GM11168 (cell line): Measurements from ENCODE around the gene CCDC82.

ENCODE experiments used
- in situ Hi-C: fragments of 300-500 bp; cut with MboI; formaldehyde crosslinking; loops from one replicate; pipeline ENCODE4 v1.12.0; 2022; ENCODE audit warnings: low sequenced_read_pairs; ENCODE audit not compliant: unreplicated experiment

Gene CCDC82

GRCh38 chr11:96367342-96367741 lies 22.4 kb downstream of the CCDC82 start:
- in situ Hi-C loops: no loop called here

- in situ Hi-C loops: no loop called here
These were observed 23.7 kb downstream of the CCDC82 start for GRCh38 chr11:96366024-96366423.

DNA sequence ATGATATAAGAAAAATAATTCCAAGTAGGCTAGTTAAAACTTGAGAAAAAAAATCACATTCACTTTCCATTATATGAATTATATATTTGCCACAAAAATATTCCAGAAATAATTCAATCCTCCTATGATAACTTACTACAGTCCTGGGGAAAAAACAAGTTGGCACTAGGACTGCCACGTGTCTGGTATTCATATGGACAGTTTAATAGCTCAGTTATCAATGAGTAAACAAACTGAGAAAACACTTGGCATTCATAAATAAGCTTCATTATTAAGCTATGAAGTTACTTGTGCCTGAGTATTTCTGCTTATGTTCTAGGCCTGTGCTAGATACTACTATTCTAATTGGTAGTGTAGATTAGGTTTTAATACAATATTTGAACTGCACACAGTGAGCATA lies 24.2 kb downstream of the CCDC82 start:
- in situ Hi-C loops: no loop called here

GRCh38 chr11:96361778-96362177 lies 27.9 kb downstream of the CCDC82 start:
- in situ Hi-C loops: no loop called here

DNA sequence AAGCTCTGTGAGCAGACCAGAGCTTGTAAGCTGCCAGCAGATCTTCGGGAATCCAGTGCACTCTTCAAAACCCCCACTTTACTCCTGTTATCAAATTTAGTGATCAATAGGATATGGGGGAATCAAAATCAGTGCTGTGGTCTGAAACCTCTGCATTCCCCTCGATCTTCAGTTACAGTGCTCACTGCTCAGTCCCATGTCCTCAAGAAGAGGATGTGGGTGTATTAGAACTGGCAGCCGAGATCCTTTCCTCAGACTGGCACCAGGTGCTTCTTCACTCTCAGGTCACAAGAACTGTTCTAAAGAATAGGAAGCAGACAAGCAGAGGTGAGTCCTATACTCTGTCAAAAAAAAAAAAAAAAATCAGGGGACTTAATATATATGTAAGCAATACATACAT lies 31.4 kb downstream of the CCDC82 start:
- in situ Hi-C loops: no loop called here

- in situ Hi-C loops: no loop called here
These were observed 31.9 kb downstream of the CCDC82 start for GRCh38 chr11:96357794-96358193.

GRCh38 chr11:96356848-96357247 lies 32.9 kb downstream of the CCDC82 start:
- in situ Hi-C loops: no loop called here

DNA sequence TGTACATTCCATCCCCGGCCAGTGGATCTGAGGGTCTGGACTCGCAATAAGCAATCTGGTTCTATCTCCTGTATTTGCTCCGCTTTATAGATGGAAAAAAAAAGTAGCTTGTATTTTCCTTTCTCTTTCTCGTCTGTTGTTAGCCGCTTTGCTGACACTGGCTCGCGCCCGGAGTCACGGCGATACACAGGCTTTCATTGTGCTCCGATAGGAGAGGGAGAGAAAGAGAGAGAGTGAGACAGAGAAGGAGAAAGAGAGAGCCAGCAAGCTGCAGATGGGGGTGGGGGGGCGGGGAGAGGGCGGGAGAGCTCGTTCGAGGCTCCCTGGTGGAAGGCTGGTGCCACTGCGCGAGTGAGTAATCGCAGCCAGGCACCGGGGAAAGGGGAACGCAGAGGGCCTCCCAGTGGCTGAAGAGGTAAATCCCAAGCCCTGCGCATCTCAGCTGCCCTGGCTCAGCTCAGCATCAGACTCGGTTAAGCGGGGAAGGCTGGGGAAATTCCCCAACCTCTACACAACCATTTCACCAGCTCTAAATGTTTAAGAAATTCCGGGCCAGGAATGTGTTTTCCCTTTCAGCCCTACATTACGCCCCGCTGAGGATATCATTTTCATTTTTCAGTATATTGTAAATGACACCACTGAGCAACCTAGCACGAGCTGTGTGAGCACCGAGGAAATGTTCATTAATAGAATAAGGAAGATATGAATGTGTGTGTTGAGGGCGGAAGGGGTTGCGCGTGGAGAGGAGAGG lies 46.6 kb downstream of the CCDC82 start, which contains the start of gene MAML2:
MAML2 (minus strand) TSS at position 235 of the 751 bp plus-strand sequence. CDS start 1,300 bp downstream, outside the sequence.
- in situ Hi-C loops: loop anchor here (10.0 kb wide), 1 partner anchor 288 kb away; no protein-coding TSS in a partner anchor

DNA sequence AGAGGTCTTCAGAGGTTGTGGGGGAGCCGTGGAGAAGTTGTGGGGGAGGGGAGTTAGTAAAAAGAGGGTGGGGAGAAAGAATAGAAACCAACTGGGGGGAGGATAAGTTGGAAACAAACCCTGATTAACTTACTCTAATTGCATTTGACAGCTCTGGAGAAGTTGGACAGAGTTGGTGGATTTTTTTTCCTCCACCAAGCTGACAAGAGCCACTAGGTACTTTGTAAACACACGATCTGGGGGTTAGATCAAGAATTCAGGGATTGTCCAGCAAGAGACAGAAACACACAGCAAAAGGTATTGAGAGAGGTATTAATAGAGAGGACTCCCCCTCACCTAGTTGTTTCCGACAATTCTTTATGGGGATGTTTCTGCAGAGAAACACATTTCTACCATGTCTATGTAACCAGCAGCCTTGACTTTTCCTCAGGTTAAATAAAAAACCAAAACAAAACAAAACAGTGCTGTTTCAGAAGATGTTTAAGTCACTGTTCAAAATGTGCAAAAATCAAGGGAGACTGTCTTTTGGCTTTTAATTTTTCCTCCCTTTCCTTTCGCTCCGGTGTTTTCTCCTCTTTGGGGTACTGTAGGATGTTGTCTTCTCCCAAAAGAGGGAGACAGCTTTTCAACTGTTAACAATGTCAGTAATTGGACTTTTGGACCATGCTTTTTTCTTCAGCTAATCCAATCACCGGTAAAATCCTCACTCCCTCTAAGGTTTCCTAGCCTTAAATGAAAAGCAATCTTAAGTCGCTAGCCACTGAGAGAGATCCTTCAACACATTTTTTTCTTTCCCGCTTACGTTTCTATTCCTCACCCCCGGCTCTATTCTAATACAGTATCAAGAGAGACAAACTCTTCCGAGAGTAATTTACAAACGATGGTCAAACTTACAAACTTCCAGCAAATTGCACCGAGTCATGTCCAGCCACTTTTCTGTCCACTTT lies 47.4 kb downstream of the CCDC82 start:
- in situ Hi-C loops: loop anchor here (10.0 kb wide), 1 partner anchor 287 kb away; no protein-coding TSS in a partner anchor

- in situ Hi-C loops: loop anchor here (10.0 kb wide), 1 partner anchor 287 kb away; no protein-coding TSS in a partner anchor
These were observed 48.3 kb downstream of the CCDC82 start for GRCh38 chr11:96341211-96342013.

DNA sequence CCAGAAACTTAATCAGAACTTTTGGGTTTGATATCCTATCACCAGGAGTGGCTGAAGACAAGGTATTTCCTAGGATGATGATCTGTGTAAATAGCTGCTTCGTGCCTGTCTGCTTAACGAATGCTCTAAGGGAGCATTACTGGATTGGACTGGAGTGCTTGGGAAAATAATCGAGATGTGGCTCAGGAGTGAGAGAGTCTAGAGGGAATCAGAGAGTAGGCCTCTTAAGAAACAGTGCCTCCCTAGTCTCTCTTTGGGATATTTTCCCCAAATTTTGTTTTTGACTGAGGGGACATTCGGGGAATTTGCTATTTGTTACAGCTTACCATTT lies 49.2 kb downstream of the CCDC82 start:
- in situ Hi-C loops: loop anchor here (10.0 kb wide), 1 partner anchor 286 kb away; no protein-coding TSS in a partner anchor

- in situ Hi-C loops: loop anchor here (10.0 kb wide), 1 partner anchor 285 kb away; no protein-coding TSS in a partner anchor
These were observed 49.8 kb downstream of the CCDC82 start for GRCh38 chr11:96339706-96340554.

DNA sequence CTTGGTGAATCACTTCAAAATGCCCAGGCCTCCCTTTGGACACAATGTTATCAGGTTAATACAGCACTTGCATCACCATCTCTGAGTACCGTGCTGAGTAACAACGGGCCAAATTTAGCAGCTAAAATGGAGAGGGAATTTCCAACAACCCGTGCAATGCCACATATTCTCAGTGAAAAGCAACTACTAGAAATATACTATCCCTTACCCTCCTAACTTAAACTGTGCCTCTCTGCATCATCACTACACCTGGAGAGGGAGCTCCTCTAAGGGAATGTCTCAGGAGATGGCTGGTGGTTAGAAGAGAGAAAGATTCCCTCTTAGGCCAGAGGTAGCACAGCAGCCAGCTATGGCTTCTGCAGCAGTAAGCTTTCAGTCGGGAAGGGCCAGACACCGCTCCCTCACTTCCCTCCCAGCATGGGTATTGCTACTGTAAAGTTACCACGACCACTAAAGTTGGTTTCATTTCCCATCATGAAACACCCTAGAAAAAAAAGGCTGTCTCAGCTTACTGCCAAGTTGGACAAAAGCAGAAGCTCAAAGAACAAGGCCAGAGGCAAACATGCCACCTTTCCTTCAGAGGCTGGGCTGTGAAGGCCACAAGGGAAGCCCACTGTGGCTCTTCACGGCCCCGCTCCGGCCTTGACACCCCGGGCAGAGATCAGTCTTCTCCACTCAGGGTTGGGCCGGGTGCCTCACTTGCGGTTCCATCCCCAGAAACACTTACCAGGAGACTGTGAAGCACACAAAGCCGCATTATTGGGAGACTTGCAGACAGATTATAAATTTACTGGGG lies 50.6 kb downstream of the CCDC82 start:
- in situ Hi-C loops: no loop called here

GRCh38 chr11:96337541-96338431 lies 51.9 kb downstream of the CCDC82 start:
- in situ Hi-C loops: no loop called here

DNA sequence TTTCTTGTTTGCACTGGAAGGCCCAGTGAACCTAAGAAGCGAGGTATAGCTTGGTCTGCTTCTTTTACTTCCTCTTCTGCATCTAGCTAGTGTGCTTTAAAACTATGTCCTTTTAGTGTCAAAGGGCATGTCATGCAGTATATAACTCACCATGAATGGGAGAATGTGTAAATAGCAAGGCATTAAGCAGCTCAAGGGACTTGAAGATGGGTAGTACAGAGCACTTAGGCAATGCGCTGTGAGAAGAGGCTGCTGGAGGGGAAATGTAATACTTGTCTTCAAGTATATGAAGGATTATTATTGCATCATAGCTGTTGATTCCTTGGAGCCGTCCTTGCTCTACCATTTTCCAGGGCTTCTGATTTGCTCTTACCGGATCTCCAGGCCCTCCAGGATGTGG lies 54.3 kb downstream of the CCDC82 start:
- in situ Hi-C loops: no loop called here

- in situ Hi-C loops: no loop called here
These were observed 55.5 kb downstream of the CCDC82 start for GRCh38 chr11:96334219-96334618.

GRCh38 chr11:96333191-96333719 lies 56.5 kb downstream of the CCDC82 start:
- in situ Hi-C loops: no loop called here
